Activated CD4-positive, alpha-beta T cell treated with anti-CD3 and anti-CD28 coated beads for 36 hours (primary cell): ENCODE results near the gene NFS1. TPM values are rescaled to one million over a fixed set of nuclear protein-coding genes. Genes with fewer than 3 reads are reported as not detected.
"Not testable (repeated sequence)": the region's sequence is repeated elsewhere in the genome, so short reads cannot be mapped to it uniquely, and the experiment has no call there.

Source experiments
- ATAC-seq: fragments of 200-7000 bp; cut with Tn5 transposase; one replicate; pipeline ENCODE4 v1.10.0; 2021; ENCODE audit warnings: mild to moderate bottlenecking, moderate library complexity
- CTCF ChIA-PET: fragments of 350-600 bp; sonication (Branson Sonifier 250); formaldehyde crosslinking; loops from one replicate; lab custom pipeline; 2021; ENCODE audit warnings: antibody characterized with exemption; lab: Charles Lee
- POLR2A ChIA-PET: fragments of 350-600 bp; sonication (Branson Sonifier 250); formaldehyde crosslinking; loops from one replicate; lab custom pipeline; 2021; ENCODE audit warnings: antibody characterized with exemption, inconsistent platforms; lab: Charles Lee
- DNase-seq: peaks from one replicate; pipeline ENCODE4 v3.0.0-alpha.2; 2020
- H3K27ac Mint-ChIP-seq: one replicate; pipeline ENCODE4 v1.8.0; 2021; ENCODE audit warnings: mixed read lengths
- H3K27me3 Mint-ChIP-seq: one replicate; pipeline ENCODE4 v1.8.0; 2021; ENCODE audit warnings: mixed read lengths
- H3K36me3 Mint-ChIP-seq: one replicate; pipeline ENCODE4 v1.8.0; 2021; ENCODE audit warnings: low read depth, mixed read lengths
- H3K4me1 Mint-ChIP-seq: one replicate; pipeline ENCODE4 v1.8.0; 2021; ENCODE audit warnings: mixed read lengths
- H3K4me3 Mint-ChIP-seq: one replicate; pipeline ENCODE4 v1.8.0; 2021; ENCODE audit warnings: mild to moderate bottlenecking, moderate library complexity, mixed read lengths
- H3K9me3 Mint-ChIP-seq: one replicate; pipeline ENCODE4 v1.8.0; 2021; ENCODE audit warnings: low read depth, mixed read lengths
- intact Hi-C, 2 experiments: fragments of 100-400 bp; cut with DNase I in 1 of 2; cut with micrococcal nuclease in 1 of 2; formaldehyde crosslinking; loops; one replicate each; pipeline versions ENCODE4 v1.14.2 to v1.15.1; 2022 to 2024; cut with DNase I, micrococcal nuclease
- total RNA-seq, 2 experiments: library from RNA; stranded (reverse); gene quantifications; one replicate each; pipeline ENCODE4 v1.2.3, GENCODE V29; 2021

NFS1 gene
- total RNA-seq, 2 experiments from 2014 or later: 43.2 to 44.6 TPM

- H3K9me3 Mint-ChIP-seq: no peaks in the 10 kb centered on the region
- ChIA-PET CTCF (interaction anchor here (1.0 to 2.5 kb wide), 4 partner anchors 10 to 20 kb away, joined by 4 to 14 read pairs (median 6); partner anchors contain the start of gene RBM39), POLR2A (interaction anchor here (0.9 to 2.7 kb wide), 4 partner anchors 9 to 30 kb away, joined by 3 to 11 read pairs (median 7); partner anchors contain the start of gene RBM39)
- no peaks in the 10 kb centered on the region for H3K27me3 Mint-ChIP-seq
- H3K4me1 Mint-ChIP-seq: peaks cover 52% of the 10 kb centered on the region
- H3K4me3 Mint-ChIP-seq: no peak overlapping the region
- H3K27ac Mint-ChIP-seq: peak overlapping the region; percentile 17
- ATAC-seq (peak; percentile 53), DNase-seq (no peak)
- H3K36me3 Mint-ChIP-seq: peaks cover 75% of the 10 kb centered on the region
- intact Hi-C loops: loop anchor here in 1 of 2 experiments (2.0 kb wide), 1 partner anchor 17 kb away; no protein-coding TSS in a partner anchor
Measured at GRCh38 chr20:35729836-35730582, 30.9 kb upstream of the NFS1 start.

- ATAC-seq (no peak), DNase-seq (no peak)
- Mint-ChIP-seq H3K4me3 (no peak overlapping the region), H3K27me3 (no peaks in the 10 kb centered on the region), H3K4me1 (peaks cover 48% of the 10 kb centered on the region), H3K27ac (no peak overlapping the region), H3K9me3 (no peaks in the 10 kb centered on the region), H3K36me3 (peaks cover 74% of the 10 kb centered on the region)
- ChIA-PET CTCF (interaction anchor here (2.5 kb wide), 1 partner anchor 11 kb away, joined by 14 read pairs; no protein-coding TSS in a partner anchor), POLR2A (interaction anchor here (0.6 to 2.7 kb wide), 6 partner anchors 10 to 113 kb away, joined by 3 to 11 read pairs (median 5); partner anchors contain the start of genes PHF20 and RBM39)
- intact Hi-C loops: no loop called here
Measured at GRCh38 chr20:35729283-35729807, 30.2 kb upstream of the NFS1 start.

- Mint-ChIP-seq H3K27me3 (no peaks in the 10 kb centered on the region), H3K4me1 (peaks cover 40% of the 10 kb centered on the region), H3K36me3 (peaks cover 75% of the 10 kb centered on the region)
Measured at GRCh38 chr20:35726842-35727711, 27.9 kb upstream of the NFS1 start.

DNA sequence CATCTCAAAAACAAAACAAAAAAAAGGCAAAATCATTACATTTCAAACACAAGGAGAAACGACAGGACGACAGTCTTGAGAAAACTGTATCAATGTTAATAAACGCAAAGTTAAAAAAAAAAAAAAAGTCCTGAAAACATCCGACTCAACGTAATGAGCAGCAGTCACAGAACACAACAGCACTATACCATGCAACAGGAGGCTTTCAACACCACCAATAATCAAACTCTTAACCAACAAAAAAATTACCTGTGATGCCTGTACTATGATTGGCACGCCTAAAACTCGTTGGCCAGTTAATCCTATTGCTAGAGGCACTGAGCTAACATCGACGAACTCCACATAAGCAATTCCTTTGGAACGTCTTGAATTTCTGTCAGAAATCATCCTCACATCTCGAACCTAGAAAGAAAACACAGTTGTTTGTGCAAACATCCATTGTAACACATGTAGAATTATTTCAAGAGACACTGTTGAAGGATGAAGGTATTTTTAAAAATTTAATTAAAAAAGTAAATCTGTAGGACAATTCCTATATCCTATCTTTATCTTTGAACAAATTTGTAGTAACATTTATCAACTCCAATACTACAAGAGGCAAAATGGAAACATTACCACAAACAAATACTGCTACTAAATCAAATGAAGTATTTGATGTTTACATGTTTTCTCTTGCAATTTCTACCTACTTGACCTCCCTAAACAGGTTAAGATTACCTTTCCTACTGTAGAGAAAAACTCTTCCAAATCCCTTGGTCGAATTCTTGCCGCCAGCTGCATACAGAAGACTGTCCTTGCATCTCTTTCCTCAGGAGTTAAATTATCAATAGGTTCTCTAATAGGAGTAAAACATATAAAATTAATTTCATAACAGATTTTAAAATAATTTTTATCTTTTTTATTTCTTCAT lies 25.4 kb upstream of the NFS1 start:
- POLR2A ChIA-PET: interaction anchor here (0.6 to 1.7 kb wide), 13 partner anchors 10 to 1311 kb away, joined by 3 to 7 read pairs (median 5); partner anchors contain the start of gene RBM39
- intact Hi-C loops: no loop called here

More at GRCh38 chr20:35726842-35727711, 27.9 kb upstream of the NFS1 start:
- intact Hi-C loops: loop anchor here in 1 of 2 experiments (1.0 kb wide), 1 partner anchor 9 kb away; no protein-coding TSS in a partner anchor
- no peak for DNase-seq
- no peak for ATAC-seq
- POLR2A ChIA-PET: interaction anchor here (0.6 to 1.1 kb wide), 5 partner anchors 9 to 127 kb away, joined by 4 to 12 read pairs (median 7); partner anchors contain the start of gene RBM39
- Mint-ChIP-seq H3K4me3 (no peak overlapping the region), H3K9me3 (no peaks in the 10 kb centered on the region), H3K27ac (no peak overlapping the region)
- CTCF ChIA-PET: interaction anchor here (0.5 to 1.8 kb wide), 3 partner anchors 8 to 13 kb away, joined by 3 to 6 read pairs (median 6); no protein-coding TSS in a partner anchor

GRCh38 chr20:35723652-35724320 lies 24.6 kb upstream of the NFS1 start:
- Mint-ChIP-seq H3K36me3 (peaks cover 80% of the 10 kb centered on the region), H3K4me1 (peaks cover 35% of the 10 kb centered on the region)
- CTCF ChIA-PET, ATAC-seq, DNase-seq, intact Hi-C loops, H3K27ac Mint-ChIP-seq, H3K9me3 Mint-ChIP-seq, H3K27me3 Mint-ChIP-seq, H3K4me3 Mint-ChIP-seq: not testable (repeated sequence)
- POLR2A ChIA-PET: interaction anchor here (0.6 to 2.1 kb wide), 12 partner anchors 9 to 1312 kb away, joined by 3 to 12 read pairs (median 5); partner anchors contain the start of gene RBM39

More for the DNA sequence above, 25.4 kb upstream of the NFS1 start:
- peak overlapping the region; percentile 75 for H3K27ac Mint-ChIP-seq
- H3K4me1 Mint-ChIP-seq: peaks cover 34% of the 10 kb centered on the region
- H3K36me3 Mint-ChIP-seq: peaks cover 79% of the 10 kb centered on the region
- H3K27me3 Mint-ChIP-seq: no peaks in the 10 kb centered on the region
- H3K9me3 Mint-ChIP-seq: no peaks in the 10 kb centered on the region
- DNase-seq: no peak
- CTCF ChIA-PET: no interaction called here
- H3K4me3 Mint-ChIP-seq: no peak overlapping the region
- no peak for ATAC-seq

DNA sequence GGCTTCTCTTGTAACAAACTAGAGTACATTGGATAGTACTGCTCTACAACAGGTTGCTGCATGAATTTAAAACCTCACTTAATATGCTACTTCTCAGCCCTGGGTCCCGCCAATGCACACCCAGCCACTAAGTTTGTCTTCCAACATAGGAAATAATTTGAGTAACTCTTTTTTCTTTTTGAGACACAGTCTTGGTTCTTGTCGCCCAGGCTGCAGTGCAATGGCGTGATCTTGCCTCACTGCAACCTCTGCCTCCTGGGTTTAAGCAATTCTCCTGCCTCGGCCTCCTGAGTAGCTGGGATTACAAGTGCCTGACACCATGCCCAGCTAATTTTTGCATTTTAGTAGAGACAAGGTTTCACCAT lies 24.1 kb upstream of the NFS1 start:
- DNase-seq, H3K27me3 Mint-ChIP-seq, intact Hi-C loops, H3K9me3 Mint-ChIP-seq, CTCF ChIA-PET, H3K4me3 Mint-ChIP-seq: not testable (repeated sequence)
- Mint-ChIP-seq H3K36me3 (peaks cover 80% of the 10 kb centered on the region), H3K4me1 (peaks cover 36% of the 10 kb centered on the region), H3K27ac (peak overlapping the region; percentile 42)
- POLR2A ChIA-PET: interaction anchor here (0.8 to 2.1 kb wide), 7 partner anchors 8 to 19 kb away, joined by 4 to 12 read pairs (median 4); partner anchors contain the start of gene RBM39
- ATAC-seq: peak; percentile 7

GRCh38 chr20:35721621-35722020 lies 22.5 kb upstream of the NFS1 start:
- intact Hi-C loops: loop anchor here in 1 of 2 experiments (2.0 kb wide), 1 partner anchor 13 kb away; no protein-coding TSS in a partner anchor
- CTCF ChIA-PET: interaction anchor here (1.1 kb wide), 1 partner anchor 17 kb away, joined by 3 read pairs; no protein-coding TSS in a partner anchor
- H3K4me1 Mint-ChIP-seq: peaks cover 38% of the 10 kb centered on the region
- no peak for ATAC-seq
- no peaks in the 10 kb centered on the region for H3K9me3 Mint-ChIP-seq
- H3K27me3 Mint-ChIP-seq: no peaks in the 10 kb centered on the region
- H3K36me3 Mint-ChIP-seq: peaks cover 79% of the 10 kb centered on the region
- peak overlapping the region; percentile 42 for H3K27ac Mint-ChIP-seq
- no peak overlapping the region for H3K4me3 Mint-ChIP-seq
- POLR2A ChIA-PET: interaction anchor here (1.4 to 2.1 kb wide), 3 partner anchors 10 to 18 kb away, joined by 4 to 13 read pairs (median 8); no protein-coding TSS in a partner anchor
- DNase-seq: no peak

DNA sequence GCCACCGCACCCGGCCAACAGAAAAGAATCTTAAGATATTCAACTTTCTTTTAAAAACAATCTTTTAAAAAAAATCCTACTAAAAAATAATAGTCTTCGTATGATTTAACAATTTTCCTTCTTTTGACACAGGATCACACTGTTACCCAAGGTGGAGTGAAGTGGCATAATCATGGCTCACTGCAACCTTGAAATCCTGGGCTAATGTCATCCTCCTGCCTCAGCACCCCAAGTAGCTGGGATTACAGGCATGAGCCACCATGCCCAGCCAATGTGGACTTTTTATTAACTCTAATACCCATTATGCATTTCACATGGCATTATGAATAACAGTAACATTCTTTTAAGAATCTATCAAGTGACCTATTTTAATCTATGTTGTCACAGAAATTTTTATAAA lies 22.1 kb upstream of the NFS1 start:
- no peaks in the 10 kb centered on the region for H3K9me3 Mint-ChIP-seq
- ChIA-PET CTCF (interaction anchor here (0.6 to 1.1 kb wide), 2 partner anchors 16 kb away, joined by 3 read pairs; no protein-coding TSS in a partner anchor), POLR2A (interaction anchor here (1.7 to 2.1 kb wide), 3 partner anchors 13 to 21 kb away, joined by 5 to 13 read pairs (median 8); partner anchors contain the start of gene RBM39)
- H3K36me3 Mint-ChIP-seq: peaks cover 77% of the 10 kb centered on the region
- no peaks in the 10 kb centered on the region for H3K27me3 Mint-ChIP-seq
- ATAC-seq (no peak), DNase-seq (no peak)
- peaks cover 40% of the 10 kb centered on the region for H3K4me1 Mint-ChIP-seq
- H3K4me3 Mint-ChIP-seq: no peak overlapping the region
- intact Hi-C loops: loop anchor here in 1 of 2 experiments (2.0 kb wide), 1 partner anchor 14 kb away; no protein-coding TSS in a partner anchor
- no peak overlapping the region for H3K27ac Mint-ChIP-seq
